OCI-LY3 (cell line): ENCODE measurements around the gene SPSB3.
"Not testable (repeated sequence)": the region's sequence is repeated elsewhere in the genome, so short reads cannot be mapped to it uniquely, and the experiment has no call there.

Experiments
- H2AFZ ChIP-seq: fragments of 200-600, 300-600 bp; shearing (Covaris generic); 2 replicates; pipeline ENCODE4 v1.6.0; 2014; ENCODE audit warnings: antibody characterized with exemption, low read depth, low read length
- H3K27ac ChIP-seq: fragments of 200-600, 300-600 bp; sonication (generic); 2 replicates; pipeline ENCODE4 v1.5.1; 2014; ENCODE audit warnings: mild to moderate bottlenecking, low read length, moderate library complexity, mixed read lengths
- H3K27me3 ChIP-seq: fragments of 200-600, 300-600 bp; sonication (generic); 2 replicates; pipeline ENCODE4 v1.6.1; 2014; ENCODE audit warnings: low read depth, low read length, mixed read lengths
- H3K36me3 ChIP-seq: fragments of 200-600, 300-600 bp; sonication (generic); replicated peaks from 2 replicates; pipeline ENCODE3; 2014; ENCODE audit warnings: low read depth, low read length, mixed read lengths
- H3K4me1 ChIP-seq: fragments of 300-600, 200-600 bp; sonication (generic); 2 replicates; pipeline ENCODE4 v1.6.1; 2014; ENCODE audit warnings: low read length, mixed read lengths
- H3K4me2 ChIP-seq: fragments of 200-600, 300-600 bp; sonication (generic); 2 replicates; pipeline ENCODE4 v1.6.1; 2014; ENCODE audit warnings: low read length, mixed read lengths
- H3K4me3 ChIP-seq: fragments of 300-600, 200-600 bp; sonication (generic); 2 replicates; pipeline ENCODE4 v1.5.1; 2014; ENCODE audit warnings: antibody characterized with exemption, mild to moderate bottlenecking, low read length, moderate library complexity
- H3K79me2 ChIP-seq: fragments of 300-600, 200-600 bp; shearing (Covaris generic); 2 replicates; pipeline ENCODE4 v1.6.1; 2014; ENCODE audit warnings: mild to moderate bottlenecking, low read length, mixed read lengths
- H3K9ac ChIP-seq: fragments of 300-600, 200-600 bp; shearing (Covaris generic); 2 replicates; pipeline ENCODE4 v1.6.0; 2014; ENCODE audit warnings: mild to moderate bottlenecking, low read length, moderate library complexity
- H3K9me3 ChIP-seq: fragments of 200-600, 300-600 bp; shearing (Covaris generic); 2 replicates; pipeline ENCODE4 v1.6.1; 2014; ENCODE audit warnings: low read length, mixed read lengths; ENCODE audit not compliant: insufficient read depth
- H4K20me1 ChIP-seq: fragments of 200-600, 300-600 bp; sonication (generic); 2 replicates; pipeline ENCODE4 v1.6.1; 2016; ENCODE audit warnings: low read length, mixed read lengths; ENCODE audit not compliant: insufficient read depth
- CTCF ChIP-seq: fragments of 200-600, 300-600 bp; sonication (generic); IDR thresholded peaks from 2 replicates; pipeline ENCODE4 v1.5.1; 2014; ENCODE audit warnings: antibody characterized with exemption, low read length, low read depth
- EZH2phosphoT487 ChIP-seq: fragments of 200-600 bp; shearing (Covaris generic); IDR thresholded peaks from 2 replicates; pipeline ENCODE4 v1.6.1; 2018; ENCODE audit warnings: antibody characterized with exemption, mixed run types, low read depth

Gene SPSB3

GRCh38 chr16:1808691-1809090, 26.3 kb upstream of the SPSB3 start:
- no peak overlapping the region for H3K4me2 ChIP-seq
- no peaks in the 10 kb centered on the region for H3K79me2 ChIP-seq
- H3K9me3 ChIP-seq = no peaks in the 10 kb centered on the region
- no peak overlapping the region for H3K4me3 ChIP-seq
- no peaks in the 10 kb centered on the region for H3K4me1 ChIP-seq
- no peak overlapping the region for H3K27ac ChIP-seq
- H3K36me3 ChIP-seq = peaks cover 7% of the 10 kb centered on the region
- no peak overlapping the region for H2AFZ ChIP-seq
- H3K27me3 ChIP-seq = no peaks in the 10 kb centered on the region
- no peaks in the 10 kb centered on the region for H4K20me1 ChIP-seq
- no peak for TF ChIP-seq CTCF
- H3K9ac ChIP-seq = no peak overlapping the region

GRCh38 chr16:1807626-1808025, 25.3 kb upstream of the SPSB3 start:
- Histone ChIP-seq H3K79me2 (no peaks in the 10 kb centered on the region), H3K9ac (no peak overlapping the region), H4K20me1 (no peaks in the 10 kb centered on the region), H3K27me3 (no peaks in the 10 kb centered on the region), H3K4me1 (no peaks in the 10 kb centered on the region), H3K4me2 (no peak overlapping the region), H3K36me3 (peaks cover 5% of the 10 kb centered on the region), H3K9me3 (no peaks in the 10 kb centered on the region), H3K4me3 (no peak overlapping the region), H3K27ac (no peak overlapping the region), H2AFZ (no peak overlapping the region)
- no peak for TF ChIP-seq EZH2phosphoT487
- no peak for TF ChIP-seq CTCF

- no peaks in the 10 kb centered on the region for H3K4me1 ChIP-seq
- H3K4me2 ChIP-seq = no peak overlapping the region
- no peak overlapping the region for H2AFZ ChIP-seq
- no peaks in the 10 kb centered on the region for H3K9me3 ChIP-seq
- TF ChIP-seq CTCF (no peak), EZH2phosphoT487 (no peak)
- no peak overlapping the region for H3K9ac ChIP-seq
- H3K79me2 ChIP-seq = no peaks in the 10 kb centered on the region
- H3K4me3 ChIP-seq = no peak overlapping the region
- no peaks in the 10 kb centered on the region for H3K36me3 ChIP-seq
- no peak overlapping the region for H3K27ac ChIP-seq
- H3K27me3 ChIP-seq = no peaks in the 10 kb centered on the region
- H4K20me1 ChIP-seq = no peaks in the 10 kb centered on the region
Observed at GRCh38 chr16:1800701-1801100, 18.3 kb upstream of the SPSB3 start.

GRCh38 chr16:1799263-1799662, 16.9 kb upstream of the SPSB3 start:
- not testable (repeated sequence) for H3K9ac ChIP-seq, H3K27ac ChIP-seq, H3K4me2 ChIP-seq, H2AFZ ChIP-seq, H3K79me2 ChIP-seq, H4K20me1 ChIP-seq, H3K4me3 ChIP-seq, H3K4me1 ChIP-seq, H3K9me3 ChIP-seq, H3K36me3 ChIP-seq, H3K27me3 ChIP-seq
